Activated naive CD4-positive, alpha-beta T cell treated with anti-CD3 and anti-CD28 coated beads, Interleukin-2, amount 50 U/mL, for 72 hours (primary cell): ENCODE data around the gene SLC19A1. TPM values are rescaled to one million over a fixed set of nuclear protein-coding genes. Genes with fewer than 3 reads are reported as not detected.
A peak's percentile ranks its signal among the peaks of the same experiment; 100 is the strongest.
"Not testable (repeated sequence)": the region's sequence is repeated elsewhere in the genome, so short reads cannot be mapped to it uniquely, and the experiment has no call there.

Source experiments
- ATAC-seq, 2 donors: fragments of 150-1000 bp; cut with Tn5 transposase; 2 replicates each; pipeline ENCODE4 v1.10.0; 2021; ENCODE audit warnings: mild to moderate bottlenecking in 2 of 2, moderate library complexity in 2 of 2
- DNase-seq, 2 donors: peaks; one replicate each; pipeline ENCODE4 v3.0.0; 2021 to 2022; ENCODE audit warnings: low spot score in 2 of 2
- H3K27ac Mint-ChIP-seq, 2 donors: one replicate each; pipeline ENCODE4 v1.8.0; 2022; ENCODE audit warnings: mild to moderate bottlenecking in 2 of 2, mixed read lengths in 2 of 2
- H3K36me3 Mint-ChIP-seq, 2 donors: one replicate each; pipeline ENCODE4 v1.8.0; 2022; ENCODE audit warnings: mixed read lengths in 2 of 2
- H3K9me3 Mint-ChIP-seq, 2 donors: one replicate each; pipeline ENCODE4 v1.8.0; 2022; ENCODE audit warnings: mixed read lengths in 2 of 2
- total RNA-seq, 2 donors: library from RNA; stranded (reverse); gene quantifications; one replicate each; pipeline ENCODE4 v1.2.3, GENCODE V29; 2022

Gene SLC19A1
- total RNA-seq, 2 donors from 2014 or later, result 24.9 to 62.5 TPM

- H3K9me3 Mint-ChIP-seq, result no peaks in the 10 kb centered on the region
- no peaks in the 10 kb centered on the region for H3K36me3 Mint-ChIP-seq
- no peak for DNase-seq
- ATAC-seq, result no peak
- H3K27ac Mint-ChIP-seq, result peak overlapping the region in 1 of 2 donors; percentile 84
These were observed 30.4 kb downstream of the SLC19A1 start for GRCh38 chr21:45511661-45512431.

DNA sequence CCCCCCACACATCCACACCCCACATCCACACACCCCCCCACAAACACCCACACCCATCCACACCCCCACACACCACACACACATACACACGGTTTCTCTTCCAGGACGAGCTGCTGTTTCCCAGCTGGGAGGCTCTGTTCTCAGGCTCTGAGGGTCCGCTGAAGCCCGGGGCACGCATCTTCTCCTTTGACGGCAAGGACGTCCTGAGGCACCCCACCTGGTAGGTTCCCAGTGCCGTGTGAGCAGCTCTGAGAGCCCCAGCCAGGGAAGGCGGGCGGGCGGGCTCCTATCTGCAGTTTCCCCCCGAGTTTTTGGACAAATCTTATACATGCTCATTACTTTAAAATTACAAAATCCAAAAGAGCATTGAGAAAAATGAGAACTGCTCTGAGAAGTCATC lies 31.2 kb downstream of the SLC19A1 start:
- Mint-ChIP-seq H3K36me3 (no peaks in the 10 kb centered on the region), H3K9me3 (no peaks in the 10 kb centered on the region)
- no peak for ATAC-seq

DNA sequence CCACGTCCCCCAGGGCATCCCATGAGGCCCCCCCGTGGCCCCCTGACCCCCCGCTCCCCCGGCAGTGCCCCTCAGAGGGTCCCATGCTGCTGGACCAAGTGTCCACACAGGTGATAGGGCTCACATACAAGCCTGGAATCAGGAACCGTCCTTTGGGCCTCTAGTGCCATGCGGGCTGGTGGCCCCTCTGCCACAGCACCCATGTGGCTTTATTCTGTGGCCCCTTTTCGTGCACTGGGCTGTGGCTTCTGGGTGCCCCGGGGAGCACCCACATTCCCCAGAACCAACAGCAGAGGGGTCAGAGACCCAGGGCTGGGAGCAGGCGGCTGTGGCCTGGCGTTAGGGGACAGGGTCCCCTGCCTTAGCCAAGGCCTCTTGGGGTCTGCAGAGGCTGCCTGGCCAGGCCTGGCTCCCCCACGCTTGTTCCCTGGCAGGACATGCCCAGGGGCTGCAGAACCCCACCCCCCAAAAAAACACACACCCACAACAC lies 31.7 kb downstream of the SLC19A1 start:
- ATAC-seq, result no peak
- no peaks in the 10 kb centered on the region for H3K9me3 Mint-ChIP-seq
- no peak overlapping the region for H3K27ac Mint-ChIP-seq
- H3K36me3 Mint-ChIP-seq, result no peaks in the 10 kb centered on the region
- no peak for DNase-seq

More for the DNA sequence above, 31.2 kb downstream of the SLC19A1 start:
- DNase-seq, result no peak
- no peak overlapping the region for H3K27ac Mint-ChIP-seq

- DNase-seq, result no peak
- Mint-ChIP-seq H3K27ac (no peak overlapping the region), H3K36me3 (no peaks in the 10 kb centered on the region), H3K9me3 (no peaks in the 10 kb centered on the region)
- no peak for ATAC-seq
These were observed 32.4 kb downstream of the SLC19A1 start for GRCh38 chr21:45509566-45510465.

DNA sequence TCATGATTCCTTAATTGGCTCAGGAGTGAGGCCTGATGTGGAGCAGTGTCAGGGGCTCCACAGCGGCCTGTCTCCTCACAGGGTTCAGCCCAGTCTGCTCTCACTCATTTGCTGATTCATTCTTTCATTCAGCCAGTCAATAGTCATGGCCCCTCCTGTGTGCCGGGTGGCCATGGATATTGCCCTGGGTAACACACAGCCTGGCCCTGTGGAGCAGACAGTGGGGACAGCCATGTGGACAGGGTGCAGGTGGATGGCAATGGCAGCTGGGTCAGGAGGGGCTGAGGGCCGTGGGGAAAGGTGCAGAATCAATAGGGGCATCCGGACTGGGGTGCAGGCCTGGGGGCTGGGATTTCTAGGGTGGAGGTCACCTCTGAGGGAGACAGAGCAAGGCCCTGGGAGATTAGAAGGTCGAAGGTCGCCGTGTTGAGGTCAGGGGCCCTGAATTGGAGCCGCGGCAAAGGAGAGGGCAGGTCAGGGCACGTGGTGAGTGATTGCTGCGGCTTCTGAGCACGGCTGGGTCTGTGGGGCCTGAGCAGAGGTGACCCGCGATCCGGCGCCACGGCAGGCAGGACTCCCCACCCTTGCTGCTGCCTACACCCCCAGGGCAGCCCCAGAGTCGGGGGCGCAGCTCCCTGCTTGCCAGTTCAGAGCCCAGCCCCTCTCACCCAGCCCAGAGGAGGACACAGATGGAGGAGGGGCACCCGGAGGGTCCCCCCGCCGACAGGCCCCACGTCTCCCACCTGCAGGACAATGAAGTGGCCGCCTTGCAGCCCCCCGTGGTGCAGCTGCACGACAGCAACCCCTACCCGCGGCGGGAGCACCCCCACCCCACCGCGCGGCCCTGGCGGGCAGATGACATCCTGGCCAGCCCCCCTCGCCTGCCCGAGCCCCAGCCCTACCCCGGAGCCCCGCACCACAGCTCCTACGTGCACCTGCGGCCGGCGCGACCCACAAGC lies 33.4 kb downstream of the SLC19A1 start:
- H3K27ac Mint-ChIP-seq, result peak overlapping the region; percentile 45 to 58
- no peaks in the 10 kb centered on the region for H3K36me3 Mint-ChIP-seq
- peak in 1 of 2 donors; percentile 12 for ATAC-seq
- H3K9me3 Mint-ChIP-seq, result no peaks in the 10 kb centered on the region
- peak in 1 of 2 donors; percentile 44 for DNase-seq

DNA sequence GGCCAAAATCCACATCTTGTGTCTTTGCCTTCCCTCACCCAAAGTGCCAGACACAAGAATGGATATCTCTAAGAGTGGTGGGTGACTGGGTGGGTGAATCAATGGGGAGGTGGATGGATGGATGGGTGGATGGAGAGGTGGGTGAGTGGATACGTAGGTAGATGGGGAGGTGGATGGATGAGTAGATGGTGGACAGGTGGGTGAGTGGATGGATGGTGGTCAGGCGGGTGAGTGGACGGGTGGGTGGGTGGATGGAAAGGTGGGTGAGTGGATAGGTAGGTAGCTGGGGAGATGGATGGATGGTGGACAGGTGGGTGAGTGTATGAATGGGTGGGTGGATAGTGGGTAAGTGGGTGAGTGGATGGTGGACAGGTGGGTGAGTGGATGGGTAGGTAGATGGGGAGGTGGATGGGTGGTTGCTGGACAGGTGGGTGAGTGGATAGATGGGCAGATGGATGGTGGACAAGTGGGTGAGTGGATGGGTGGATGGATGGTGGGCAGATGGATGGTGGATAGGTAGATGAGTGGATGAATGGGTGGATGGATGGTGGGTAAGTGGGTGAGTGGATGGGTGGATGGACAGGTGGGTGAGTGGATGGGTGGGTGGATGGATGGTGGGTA lies 34.2 kb downstream of the SLC19A1 start:
- H3K9me3 Mint-ChIP-seq, result no peaks in the 10 kb centered on the region
- no peaks in the 10 kb centered on the region for H3K36me3 Mint-ChIP-seq
- DNase-seq (no peak), ATAC-seq (no peak)
- H3K27ac Mint-ChIP-seq, result peak overlapping the region; percentile 45 to 58

GRCh38 chr21:45507523-45507875 lies 34.7 kb downstream of the SLC19A1 start:
- H3K27ac Mint-ChIP-seq, result peak overlapping the region in 1 of 2 donors; percentile 58
- ATAC-seq, result no peak
- no peak for DNase-seq
- no peaks in the 10 kb centered on the region for H3K9me3 Mint-ChIP-seq
- no peaks in the 10 kb centered on the region for H3K36me3 Mint-ChIP-seq

GRCh38 chr21:45506836-45507522 lies 35.3 kb downstream of the SLC19A1 start:
- no peaks in the 10 kb centered on the region for H3K9me3 Mint-ChIP-seq
- DNase-seq, result peak in 1 of 2 donors; percentile 48
- H3K27ac Mint-ChIP-seq, result no peak overlapping the region
- H3K36me3 Mint-ChIP-seq, result no peaks in the 10 kb centered on the region
- no peak for ATAC-seq

GRCh38 chr21:45506241-45506817 lies 35.9 kb downstream of the SLC19A1 start:
- no peak overlapping the region for H3K27ac Mint-ChIP-seq
- no peak for ATAC-seq
- no peaks in the 10 kb centered on the region for H3K36me3 Mint-ChIP-seq
- peak in 1 of 2 donors; percentile 33 for DNase-seq
- H3K9me3 Mint-ChIP-seq, result no peaks in the 10 kb centered on the region

DNA sequence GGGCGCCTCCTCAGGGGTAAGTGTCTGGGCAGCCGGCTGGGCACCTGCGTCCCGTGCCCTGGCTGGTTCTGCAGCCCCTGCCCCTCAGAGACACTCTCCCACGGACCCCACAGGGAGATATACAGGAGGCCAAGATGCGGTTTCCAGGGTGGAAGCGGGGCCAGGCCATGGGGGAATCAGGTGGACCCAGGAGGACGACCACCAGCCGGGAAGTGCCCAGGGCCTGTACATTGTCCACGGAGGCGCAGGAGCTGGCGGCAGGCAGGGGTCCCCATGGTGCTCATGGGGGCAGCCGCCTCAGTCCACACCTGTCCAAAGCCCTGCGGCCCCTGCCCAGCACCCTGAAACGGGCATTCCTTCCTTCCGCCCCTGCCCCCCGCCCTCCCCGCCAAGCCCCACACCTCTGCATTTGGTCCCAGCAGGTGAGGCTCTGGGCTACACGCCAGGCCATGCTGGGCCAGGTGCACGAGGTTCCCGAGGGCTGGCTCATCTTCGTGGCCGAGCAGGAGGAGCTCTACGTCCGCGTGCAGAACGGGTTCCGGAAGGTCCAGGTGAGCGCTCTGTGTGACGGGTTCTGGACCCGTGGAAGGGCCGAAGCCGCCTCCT lies 36.7 kb downstream of the SLC19A1 start:
- no peaks in the 10 kb centered on the region for H3K36me3 Mint-ChIP-seq
- no peak overlapping the region for H3K27ac Mint-ChIP-seq
- no peaks in the 10 kb centered on the region for H3K9me3 Mint-ChIP-seq
- DNase-seq (peak in 1 of 2 donors; percentile 20), ATAC-seq (no peak)

DNA sequence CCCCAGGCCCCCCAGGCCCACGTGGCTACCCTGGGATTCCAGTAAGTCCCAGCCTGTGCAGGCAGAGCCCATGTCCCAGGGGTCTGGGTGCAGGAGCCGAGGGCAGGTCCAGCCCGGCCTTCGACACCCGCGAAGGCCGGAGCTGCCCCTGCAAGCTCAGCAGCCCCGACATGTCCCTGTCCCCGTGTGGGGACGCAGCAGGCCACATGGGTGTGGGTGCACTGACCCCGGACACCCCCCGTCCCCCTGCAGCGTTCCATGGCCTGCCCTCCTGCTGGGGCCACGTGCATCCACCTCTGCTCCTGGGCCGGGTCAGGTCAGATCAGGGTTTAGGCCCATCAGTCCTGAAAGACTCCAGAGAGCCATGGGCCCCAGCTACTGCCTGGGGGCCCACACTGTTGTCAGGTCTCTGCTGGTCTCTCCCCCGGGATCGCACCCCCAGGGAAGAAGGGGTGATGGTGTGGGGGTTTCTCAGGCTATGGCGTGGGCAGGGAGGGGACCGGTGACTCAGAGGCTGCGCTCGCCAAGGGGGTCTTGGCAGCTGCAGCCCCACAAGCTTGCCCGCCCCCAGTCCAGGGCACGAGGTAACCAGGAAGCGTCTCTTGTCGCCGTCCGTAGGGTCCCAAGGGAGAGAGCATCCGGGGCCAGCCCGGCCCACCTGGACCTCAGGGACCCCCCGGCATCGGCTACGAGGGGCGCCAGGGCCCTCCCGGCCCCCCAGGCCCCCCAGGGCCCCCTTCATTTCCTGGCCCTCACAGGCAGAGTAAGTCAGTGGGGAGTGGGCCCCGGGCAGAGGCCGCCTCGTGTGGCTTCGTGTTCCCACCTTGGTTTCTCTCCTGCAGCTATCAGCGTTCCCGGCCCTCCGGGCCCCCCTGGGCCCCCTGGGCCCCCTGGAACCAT lies 37.5 kb downstream of the SLC19A1 start:
- H3K36me3 Mint-ChIP-seq, result peaks cover 0 to 2% of the 10 kb centered on the region in 2 donors
- no peak for ATAC-seq
- H3K27ac Mint-ChIP-seq, result no peak overlapping the region
- peaks cover 0 to 4% of the 10 kb centered on the region in 2 donors for H3K9me3 Mint-ChIP-seq
- peak in 1 of 2 donors; percentile 53 for DNase-seq

DNA sequence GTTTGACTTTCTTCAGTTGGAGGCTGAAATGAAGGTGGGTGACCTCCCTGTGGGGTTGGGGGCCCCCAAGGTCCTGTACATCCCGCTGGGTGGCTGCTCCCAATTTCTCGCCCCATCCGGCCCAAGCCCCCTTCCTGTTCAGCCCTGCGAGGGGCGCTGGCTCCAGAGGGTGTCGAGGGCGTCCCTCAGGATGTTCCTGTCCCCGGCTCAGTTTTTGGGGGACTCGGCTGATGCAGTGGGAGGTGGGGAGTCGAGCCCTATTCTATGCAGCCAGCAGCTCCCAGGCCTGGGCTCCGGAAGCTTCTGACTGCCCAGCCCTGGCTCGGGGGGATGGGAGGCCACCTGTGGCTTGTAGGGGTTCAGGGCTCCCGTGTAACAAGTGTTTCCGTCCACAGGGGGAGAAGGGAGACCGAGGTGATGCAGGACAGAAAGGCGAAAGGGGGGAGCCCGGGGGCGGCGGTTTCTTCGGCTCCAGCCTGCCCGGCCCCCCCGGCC lies 38.2 kb downstream of the SLC19A1 start:
- Mint-ChIP-seq H3K9me3 (peaks cover 0 to 7% of the 10 kb centered on the region in 2 donors), H3K27ac (no peak overlapping the region), H3K36me3 (peaks cover 0 to 9% of the 10 kb centered on the region in 2 donors)
- ATAC-seq (no peak), DNase-seq (peak in 1 of 2 donors; percentile 49)

DNA sequence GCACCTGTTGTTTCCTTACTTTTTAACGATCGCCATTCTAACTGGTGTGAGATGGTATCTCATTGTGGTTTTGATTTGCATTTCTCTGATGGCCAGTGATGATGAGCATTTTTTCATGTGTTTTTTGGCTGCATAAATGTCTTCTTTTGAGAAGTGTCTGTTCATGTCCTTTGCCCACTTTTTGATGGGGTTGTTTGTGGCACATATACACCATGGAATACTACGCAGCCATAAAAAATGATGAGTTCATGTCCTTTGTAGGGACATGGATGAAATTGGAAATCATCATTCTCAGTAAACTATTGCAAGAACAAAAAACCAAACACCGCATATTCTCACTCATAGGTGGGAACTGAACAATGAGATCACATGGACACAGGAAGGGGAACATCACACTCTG lies 39.0 kb downstream of the SLC19A1 start:
- not testable (repeated sequence) for H3K27ac Mint-ChIP-seq

GRCh38 chr21:45502600-45502999 lies 39.6 kb downstream of the SLC19A1 start:
- no peak for ATAC-seq
- no peak overlapping the region for H3K27ac Mint-ChIP-seq

More for the DNA sequence above, 39.0 kb downstream of the SLC19A1 start:
- DNase-seq, H3K9me3 Mint-ChIP-seq, ATAC-seq: not testable (repeated sequence)
- peaks cover 0 to 14% of the 10 kb centered on the region in 2 donors for H3K36me3 Mint-ChIP-seq

More at GRCh38 chr21:45502600-45502999, 39.6 kb downstream of the SLC19A1 start:
- peak in 1 of 2 donors; percentile 18 for DNase-seq
- H3K36me3 Mint-ChIP-seq, result peaks cover 0 to 14% of the 10 kb centered on the region in 2 donors
- H3K9me3 Mint-ChIP-seq, result peaks cover 0 to 7% of the 10 kb centered on the region in 2 donors
